HepG2 (cell line): ENCODE results near the gene THBD. TPM values are rescaled to one million over a fixed set of nuclear protein-coding genes. Genes with fewer than 3 reads are reported as not detected.

ENCODE experiments used
- ATAC-seq: fragments of 200-7000 bp; cut with Tn5 transposase; 3 replicates; pipeline ENCODE4 v1.9.1; 2020; ENCODE audit warnings: mild to moderate bottlenecking, moderate library complexity
- BruUV-seq: library from RNA; stranded (reverse); fragments of 400-500 nt; replicated peaks from 2 replicates; lab custom pipeline; 2021; lab: Mats Ljungman, UMichigan
- CTCF ChIA-PET: fragments of 300-600 bp; formaldehyde crosslinking; extraction: SDS; loops from one replicate; lab custom pipeline; 2021; ENCODE audit warnings: low total read pairs, inconsistent platforms, low intra/inter-chr PET ratio; lab: Yijun Ruan, JAX
- POLR2A ChIA-PET: fragments of 350-600 bp; sonication (Branson Sonifier 250); formaldehyde crosslinking; loops from one replicate; lab custom pipeline; 2020; ENCODE audit warnings: antibody characterized with exemption, inconsistent platforms; lab: Yijun Ruan, JAX
- DNase-seq: peaks from one replicate; pipeline ENCODE4 v3.0.0-alpha.2; 2015; ENCODE audit warnings: low spot score
- FAIRE-seq: peaks from 3 replicates; lab custom pipeline; 2011; peaks lifted over from hg19 to GRCh38; lab: Jason Lieb, UNC
- H2AFZ ChIP-seq: one replicate; pipeline ENCODE4 v1.6.1; 2011; ENCODE audit warnings: low read length, inconsistent platforms
- H3K27ac ChIP-seq: fragments of 300-600 bp; 3 replicates; pipeline ENCODE4 v1.8.0; 2011; ENCODE audit warnings: mixed run types, mild to moderate bottlenecking, mixed read lengths, low read length, inconsistent platforms; ENCODE audit not compliant: insufficient read depth; ENCODE audit errors: extremely low read length
- H3K27me3 ChIP-seq, 2 experiments: fragments of 200-600 bp in 1 of 2; 2 replicates in 1 of 2; 3 replicates in 1 of 2; pipeline versions ENCODE4 v1.6.0 to v1.8.0; 2011; ENCODE audit warnings: low read length in 2 of 2, mild to moderate bottlenecking in 2 of 2, moderate library complexity in 2 of 2, inconsistent platforms in 1 of 2; ENCODE audit not compliant: insufficient read depth in 2 of 2, control insufficient read depth in 1 of 2
- H3K36me3 ChIP-seq, 2 experiments: fragments of 200-600 bp in 1 of 2; replicated peaks in 1 of 2; 2 replicates in 1 of 2; 3 replicates in 1 of 2; pipeline versions ENCODE4 v1.5.1 to v1.8.0; 2011; ENCODE audit warnings: low read length in 2 of 2, inconsistent platforms in 1 of 2; ENCODE audit not compliant: insufficient read depth in 2 of 2, control insufficient read depth in 1 of 2
- H3K4me1 ChIP-seq: 2 replicates; pipeline ENCODE4 v1.5.1; 2012; ENCODE audit warnings: low read length, inconsistent platforms; ENCODE audit not compliant: insufficient read depth
- H3K4me2 ChIP-seq: 2 replicates; pipeline ENCODE4 v1.6.0; 2011; ENCODE audit warnings: low read depth, low read length, inconsistent platforms
- H3K4me3 ChIP-seq, 3 experiments: fragments of 200-600 bp in 1 of 3; sonication (generic), shearing (Covaris generic) in 1 of 3; replicated peaks in 1 of 3; 2 replicates each; pipeline ENCODE4 v1.5.1; 2011 to 2016; ENCODE audit warnings: low read length in 3 of 3, inconsistent platforms in 2 of 3, low read depth in 2 of 3, mild to moderate bottlenecking in 2 of 3, control low read depth in 1 of 3, mixed read lengths in 1 of 3; ENCODE audit not compliant: insufficient read depth in 1 of 3
- H3K79me2 ChIP-seq: one replicate; pipeline ENCODE4 v1.6.1; 2011; ENCODE audit warnings: low read length, inconsistent platforms; ENCODE audit not compliant: insufficient read depth
- H3K9ac ChIP-seq: 2 replicates; pipeline ENCODE4 v1.6.0; 2011; ENCODE audit warnings: mild to moderate bottlenecking, low read depth, low read length, inconsistent platforms; ENCODE audit not compliant: insufficient read depth
- H3K9me3 ChIP-seq: 2 replicates; pipeline ENCODE4 v1.5.1; 2012; ENCODE audit warnings: mild to moderate bottlenecking, low read length
- H4K20me1 ChIP-seq: 2 replicates; pipeline ENCODE4 v1.6.0; 2011; ENCODE audit warnings: inconsistent platforms, mild to moderate bottlenecking, low read length, moderate library complexity; ENCODE audit not compliant: insufficient read depth
- CTCF ChIP-seq: sonication (generic); formaldehyde crosslinking; IDR thresholded peaks from 2 replicates; pipeline ENCODE4 v1.5.0; 2020; ENCODE audit warnings: mild to moderate bottlenecking, missing genetic modification reagents, moderate library complexity
- HOXA9 ChIP-seq: sonication (generic); formaldehyde crosslinking; IDR thresholded peaks from 2 replicates; pipeline ENCODE4 v1.8.1; 2022; ENCODE audit warnings: missing genetic modification reagents, mild to moderate bottlenecking, moderate library complexity, borderline replicate concordance
- KDM5A ChIP-seq: fragments of 200-600 bp; sonication (generic); IDR thresholded peaks from 2 replicates; pipeline ENCODE4 v1.7.0; 2018; ENCODE audit warnings: antibody characterized with exemption, mild to moderate bottlenecking, low read length, borderline replicate concordance
- MYPOP ChIP-seq: sonication (generic); formaldehyde crosslinking; IDR thresholded peaks from 2 replicates; pipeline ENCODE4 v1.8.1; 2023; ENCODE audit warnings: mild to moderate bottlenecking, moderate library complexity, missing genetic modification reagents
- PATZ1 ChIP-seq: sonication (generic); formaldehyde crosslinking; IDR thresholded peaks from 2 replicates; pipeline ENCODE4 v1.4.0; 2020; ENCODE audit warnings: missing genetic modification reagents
- RBM22 ChIP-seq: fragments of 200-400 bp; formaldehyde crosslinking; optimal IDR thresholded peaks from 2 replicates; pipeline ENCODE3; 2017; ENCODE audit warnings: mild to moderate bottlenecking, low read length, moderate library complexity
- YEATS4 ChIP-seq: sonication (generic); formaldehyde crosslinking; IDR thresholded peaks from 2 replicates; pipeline ENCODE4 v1.4.0; 2020; ENCODE audit warnings: missing genetic modification reagents, borderline replicate concordance
- ZNF280B ChIP-seq: sonication (generic); formaldehyde crosslinking; IDR thresholded peaks from 2 replicates; pipeline ENCODE4 v1.5.0; 2020; ENCODE audit warnings: missing genetic modification reagents, mild to moderate bottlenecking, borderline replicate concordance
- ZNF343 ChIP-seq: sonication (generic); formaldehyde crosslinking; IDR thresholded peaks from 2 replicates; pipeline ENCODE4 v1.4.0; 2020; ENCODE audit warnings: mild to moderate bottlenecking, missing genetic modification reagents
- WGBS: methylation state at CpG from one replicate; pipeline ENCODE4 v1.1.6; 2017; ENCODE audit warnings: low lambda C conversion rate; 5-methylcytosine and 5-hydroxymethylcytosine counted together
- in situ Hi-C: cut with HindIII; loops from 2 replicates; pipeline ENCODE4 v1.10.0; 2017; ENCODE audit warnings: low pct_unique_long_range_greater_than_20kb; ENCODE audit not compliant: extremely low pct_ligation_motif_present
- intact Hi-C: fragments of 100-400 bp; cut with micrococcal nuclease; formaldehyde crosslinking; loops from one replicate; pipeline ENCODE4 v1.10.0; 2022; ENCODE audit not compliant: unreplicated experiment
- polyA plus RNA-seq, 8 experiments: library from polyadenylated mRNA; depleted of rRNA in 3 of 8; stranded (reverse) in 7 of 8; unstranded in 1 of 8; fragments of >200 nt; fragmentation: Illumina TruSeq in 4 of 8; extraction: Trizol in 4 of 8; gene quantifications; 2 replicates each; pipeline versions ENCODE4 v1.2.1 to v1.2.3, GENCODE V29; 2011 to 2016; ENCODE audit warnings: low read depth in 4 of 8, missing spikeins in 1 of 8, mixed read lengths in 1 of 8; ENCODE audit not compliant: insufficient read depth in 1 of 8
- total RNA-seq, 5 experiments: library from RNA; depleted of rRNA; stranded (reverse); fragments of >200 nt; fragmentation: Illumina TruSeq; extraction: Trizol; gene quantifications; 2 replicates each; pipeline ENCODE4 v1.2.3, GENCODE V29; 2016; ENCODE audit warnings: low read depth in 1 of 5

Gene THBD
- total and polyA plus RNA-seq, 2 of the 13 experiments (the other 11 are each of a cell fraction or from before 2014, with no cell fraction given), result 0.03 TPM; not detected in 1

- ChIA-PET POLR2A (no interaction called here), CTCF (no interaction called here)
- Histone ChIP-seq H3K9me3 (no peaks in the 10 kb centered on the region), H3K4me1 (no peaks in the 10 kb centered on the region), H3K79me2 (no peaks in the 10 kb centered on the region), H4K20me1 (no peaks in the 10 kb centered on the region), H2AFZ (no peak overlapping the region), H3K27me3 (peaks cover 1 to 3% of the 10 kb centered on the region in 2 experiments; a peak in 1 of 5 replicates), H3K4me2 (no peak overlapping the region), H3K27ac (no peak overlapping the region), H3K4me3 (no peak overlapping the region), H3K9ac (no peak overlapping the region), H3K36me3 (no peaks in the 10 kb centered on the region)
- in situ Hi-C loops, result no loop called here
- ATAC-seq (no peak), FAIRE-seq (no peak), DNase-seq (no peak)
- TF ChIP-seq ZNF280B (CRISPR knock-in tag), result no peak
- intact Hi-C loops, result no loop called here
- 32% methylated on average over 12 of the region's 12 CpGs for WGBS
- no TSS peak for BruUV-seq
Measured at GRCh38 chr20:23020230-23021018, 29.0 kb downstream of the THBD start.

- ATAC-seq, result no peak
- Histone ChIP-seq H3K4me3 (no peak overlapping the region), H3K79me2 (no peaks in the 10 kb centered on the region), H3K36me3 (no peaks in the 10 kb centered on the region), H3K9me3 (no peaks in the 10 kb centered on the region), H3K27ac (no peak overlapping the region), H3K4me1 (no peaks in the 10 kb centered on the region), H3K4me2 (no peak overlapping the region), H3K27me3 (peaks cover 1 to 2% of the 10 kb centered on the region in 2 experiments; a peak in 1 of 5 replicates), H4K20me1 (no peaks in the 10 kb centered on the region), H2AFZ (no peak overlapping the region), H3K9ac (no peak overlapping the region)
- no peak for FAIRE-seq
- CTCF ChIA-PET, result no interaction called here
- in situ Hi-C loops, result no loop called here
- WGBS, result 15% methylated on average over 7 of the region's 7 CpGs
- intact Hi-C loops, result no loop called here
- DNase-seq, result no peak
- BruUV-seq, result no TSS peak
- POLR2A ChIA-PET, result no interaction called here
- TF ChIP-seq HOXA9 (CRISPR knock-in tag) (no peak), PATZ1 (CRISPR knock-in tag) (no peak), RBM22 (no peak), KDM5A (no peak), CTCF (CRISPR knock-in tag) (0 out of 2 replicates have a peak, but pooled peaks have one; percentile 4), MYPOP (CRISPR knock-in tag) (no peak), ZNF343 (CRISPR knock-in tag) (no peak), YEATS4 (CRISPR knock-in tag) (no peak)
Measured at GRCh38 chr20:23019403-23019802, 30.1 kb downstream of the THBD start.
